Dedifferentiated amniotic fluid mesenchymal stem cell (primary cell): ENCODE results near the gene MRAS.
"Not testable (repeated sequence)": the region's sequence is repeated elsewhere in the genome, so short reads cannot be mapped to it uniquely, and the experiment has no call there.

ENCODE experiments used
- DNase-seq: peaks from one replicate; pipeline ENCODE4 v3.0.0-alpha.2; 2016; ENCODE audit errors: extremely low spot score

The MRAS gene

DNA sequence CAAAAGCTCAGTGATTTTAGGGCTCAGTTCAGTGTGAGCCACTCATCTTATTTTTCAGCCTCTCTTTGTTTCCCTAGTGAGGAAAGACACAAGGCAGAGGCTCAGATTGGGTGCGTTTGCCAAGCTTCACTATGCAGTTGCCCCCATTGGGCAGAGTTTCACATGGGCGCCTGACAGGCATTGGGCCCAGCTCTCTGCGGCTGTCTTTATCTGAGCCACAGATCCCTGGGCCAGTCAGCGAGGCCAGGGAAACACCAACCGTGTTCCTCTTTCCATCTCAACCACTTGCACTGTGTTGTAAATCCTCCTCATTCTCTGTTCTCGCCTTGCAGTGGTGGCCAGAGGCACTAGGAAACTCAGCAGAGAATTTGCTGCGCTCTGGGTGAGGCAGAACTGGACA is 96.9 kb downstream of the MRAS start:
- no peak for DNase-seq

- DNase-seq = no peak
Measured at GRCh38 chr3:138445654-138446053, 97.3 kb downstream of the MRAS start.

DNA sequence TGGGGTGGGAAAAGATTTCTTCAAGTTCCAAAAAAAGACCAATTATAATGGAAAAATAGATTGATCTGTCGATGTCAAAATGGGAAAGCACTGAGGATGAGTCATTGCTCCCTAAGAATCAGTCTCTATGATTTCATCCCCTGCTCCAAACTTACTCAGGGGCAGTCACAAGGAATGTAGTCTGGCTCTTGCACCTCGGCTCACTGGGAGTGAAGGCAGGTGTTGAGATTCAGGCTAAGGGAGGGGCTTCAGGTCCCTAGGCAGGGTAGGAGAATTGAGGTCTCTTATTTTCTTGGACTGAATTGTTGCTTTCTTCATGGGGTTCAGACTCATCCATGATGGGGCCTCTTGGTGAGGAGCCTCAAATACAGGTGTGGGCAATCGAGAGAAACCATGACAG is 100.3 kb downstream of the MRAS start:
- DNase-seq = no peak

GRCh38 chr3:138449490-138449889 is 101.1 kb downstream of the MRAS start:
- no peak for DNase-seq

DNA sequence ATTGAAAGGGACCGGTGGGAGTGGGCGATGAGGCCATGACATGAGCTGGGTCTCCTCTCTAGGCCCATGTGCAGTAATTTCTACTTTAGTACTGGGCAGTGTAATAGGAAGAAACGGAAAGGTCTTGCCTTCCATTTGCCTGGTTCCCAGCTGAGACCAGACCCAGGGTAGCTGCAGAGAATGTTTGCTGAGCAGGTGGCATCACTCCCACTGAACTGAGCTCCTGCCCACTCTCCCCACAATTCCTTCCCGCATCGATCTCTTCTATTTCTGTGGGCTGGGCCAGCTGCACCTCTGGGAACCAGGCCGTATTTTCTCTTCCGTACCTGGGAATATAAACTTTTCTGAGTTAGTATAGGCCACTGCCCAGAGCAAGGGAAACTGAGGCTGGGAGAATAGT is 101.8 kb downstream of the MRAS start:
- DNase-seq = no peak

DNA sequence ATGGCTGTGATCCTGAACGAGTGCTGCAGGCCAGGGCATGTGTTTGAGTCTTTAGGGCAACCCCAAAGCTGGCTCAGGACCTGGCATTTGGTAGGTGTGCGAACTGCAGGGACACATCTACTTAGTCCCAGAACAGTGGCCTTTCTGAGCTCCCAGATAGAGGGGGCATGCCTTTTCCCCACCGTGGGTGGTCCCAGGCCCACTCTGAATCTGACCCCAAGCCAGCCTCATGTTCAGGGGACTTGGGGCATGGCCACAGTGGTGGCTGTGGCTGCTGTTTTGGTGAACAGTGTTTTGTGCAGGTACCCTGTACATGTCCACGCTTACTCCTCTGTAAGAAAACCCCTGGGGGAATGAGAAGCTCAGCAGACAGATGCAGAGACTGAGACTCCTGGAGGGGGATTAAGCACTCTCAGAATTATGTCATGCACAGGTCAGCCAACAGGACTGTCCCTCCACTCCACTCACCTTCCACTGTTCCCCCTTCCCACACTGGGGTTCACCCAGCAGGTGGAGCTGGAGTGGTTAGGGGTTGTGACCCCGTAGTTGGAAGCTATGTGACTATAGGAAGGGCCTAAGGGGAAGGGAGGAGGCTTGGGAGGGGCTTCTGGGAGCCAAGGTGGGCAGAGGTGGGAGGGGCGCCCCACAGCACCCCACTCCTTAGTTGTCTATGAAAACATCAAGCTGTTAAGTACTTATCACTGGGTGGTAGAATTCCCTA is 102.5 kb downstream of the MRAS start:
- DNase-seq = no peak

DNA sequence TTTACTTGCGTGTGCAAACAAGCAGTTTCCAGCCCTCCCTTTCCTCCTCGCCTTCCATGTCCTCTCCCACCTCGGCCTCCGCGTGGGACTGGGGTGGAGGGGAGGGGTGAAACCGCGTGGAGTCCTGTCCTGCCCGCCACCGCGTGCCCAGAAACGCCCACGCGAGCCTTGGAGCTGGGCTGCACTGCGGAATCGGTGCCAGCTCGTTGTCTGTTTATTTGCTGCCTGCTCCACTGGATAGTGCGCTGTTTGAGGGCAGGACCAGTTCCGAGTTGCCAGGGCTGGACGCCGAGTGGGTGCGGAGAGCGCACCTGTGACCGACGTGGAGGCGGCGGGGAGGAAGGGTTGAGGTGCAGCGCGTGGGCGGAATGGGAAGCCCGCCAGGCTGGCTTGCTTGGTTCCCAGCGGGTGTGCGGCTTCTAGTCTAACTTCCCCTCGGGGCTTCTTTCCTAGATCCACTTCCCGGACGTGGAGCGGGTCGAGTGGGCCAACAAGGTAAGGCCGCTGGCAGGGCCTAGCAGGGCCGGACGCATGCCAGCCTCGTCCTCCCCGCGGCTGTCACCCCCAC is 103.3 kb downstream of the MRAS start:
- no peak for DNase-seq

DNA sequence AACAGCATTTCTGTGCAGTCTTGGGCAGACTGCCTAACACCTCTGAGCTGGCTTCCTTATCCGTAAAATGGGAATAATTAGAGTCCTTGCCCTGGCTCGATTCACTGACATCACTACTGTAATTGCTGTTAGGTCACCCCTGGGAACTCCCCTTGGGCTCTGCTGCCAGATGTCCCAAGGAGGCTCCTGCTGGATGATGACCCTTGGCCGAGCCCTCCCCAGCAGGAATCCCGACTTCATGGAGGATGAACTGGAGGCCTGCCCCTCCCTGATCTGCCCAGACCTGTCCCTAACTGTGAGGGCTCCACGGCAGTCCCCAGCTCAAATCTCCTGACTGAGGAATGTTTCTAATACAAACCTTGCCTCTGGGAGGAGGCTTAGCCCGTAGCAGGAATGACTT is 104.1 kb downstream of the MRAS start:
- no peak for DNase-seq

DNA sequence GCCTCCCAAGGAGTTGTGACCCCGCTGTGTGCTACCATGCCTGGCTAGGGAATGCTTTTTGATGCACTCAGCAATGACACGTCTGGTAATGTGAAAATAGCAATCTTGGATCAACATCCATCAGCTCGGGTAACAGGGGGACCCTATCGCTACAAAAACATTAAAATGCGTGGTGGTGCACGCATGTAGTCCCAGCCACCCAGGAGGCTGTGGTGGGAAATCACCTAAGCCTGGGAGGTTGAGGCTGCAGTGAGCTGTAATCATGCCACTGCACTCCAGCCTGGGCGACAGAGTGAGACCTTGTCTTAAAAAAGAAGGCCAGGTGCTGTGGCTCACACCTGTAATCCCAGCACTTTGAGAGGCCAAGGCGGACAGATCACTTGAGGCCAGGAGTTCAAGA is 105.6 kb downstream of the MRAS start:
- DNase-seq = not testable (repeated sequence)
